IPS-11a (cell line): ENCODE measurements around the gene PUM2.

ENCODE experiments used
- H3K4me3 ChIP-seq: one replicate; pipeline ENCODE4 v1.5.1; 2013; ENCODE audit warnings: low read depth, low read length, control low read depth

PUM2 gene

GRCh38 chr2:20205069-20205468, 145.6 kb downstream of the PUM2 start:
- H3K4me3 ChIP-seq, result no peak overlapping the region

GRCh38 chr2:20203521-20204225, 147.0 kb downstream of the PUM2 start:
- H3K4me3 ChIP-seq, result no peak overlapping the region

DNA sequence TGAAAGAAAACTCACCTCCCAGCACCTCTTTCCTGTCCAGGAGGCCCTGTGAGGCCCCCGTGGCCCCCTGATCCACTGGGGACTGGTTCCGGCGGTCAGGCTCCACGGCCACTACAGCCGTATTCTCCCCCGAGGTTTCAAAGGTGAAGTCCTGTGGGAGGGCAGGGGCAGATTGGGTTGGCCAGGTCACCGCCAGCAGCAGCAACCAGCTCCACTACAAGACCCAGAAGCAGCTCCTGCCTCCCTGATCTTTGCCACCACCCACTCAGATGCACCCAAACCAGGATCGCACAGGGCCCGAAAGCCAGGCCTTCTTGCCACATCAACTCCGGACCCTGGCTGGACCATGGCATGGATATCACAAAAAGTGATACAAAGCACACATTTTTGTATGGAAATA, 147.6 kb downstream of the PUM2 start:
- no peak overlapping the region for H3K4me3 ChIP-seq

GRCh38 chr2:20201671-20202070, 149.0 kb downstream of the PUM2 start:
- no peak overlapping the region for H3K4me3 ChIP-seq

GRCh38 chr2:20200697-20201555, 149.7 kb downstream of the PUM2 start:
- no peak overlapping the region for H3K4me3 ChIP-seq

DNA sequence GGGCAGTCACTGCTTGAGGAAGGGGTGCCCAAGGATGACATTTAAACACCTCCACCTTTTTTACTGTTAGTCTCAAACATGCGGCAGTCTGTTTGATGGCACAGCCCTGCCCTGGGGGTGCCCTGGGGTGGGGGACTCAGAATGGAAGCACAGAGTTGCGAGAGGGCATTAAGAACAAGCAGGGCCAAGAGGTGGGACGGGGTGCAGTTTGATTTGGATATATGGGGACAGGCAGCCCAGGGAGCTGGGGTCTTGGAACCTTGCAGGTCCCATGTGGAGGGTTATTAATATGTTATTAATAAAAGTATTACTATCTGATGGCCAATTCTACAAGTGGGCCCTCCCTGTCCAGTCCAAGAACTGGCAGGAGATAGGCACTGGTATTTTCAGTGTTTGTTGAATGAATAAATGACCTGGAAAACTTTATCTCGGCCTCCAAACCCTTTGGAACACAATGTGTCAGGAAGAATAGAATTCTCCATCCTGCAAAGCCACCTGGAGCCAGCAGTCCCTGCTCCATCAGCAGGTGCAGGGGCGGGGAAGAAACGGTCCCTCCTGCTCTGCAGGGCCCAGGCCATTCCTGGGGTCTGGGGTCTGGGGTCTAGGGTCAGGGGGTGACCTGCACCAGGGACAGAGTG, 150.9 kb downstream of the PUM2 start:
- H3K4me3 ChIP-seq, result no peak overlapping the region

DNA sequence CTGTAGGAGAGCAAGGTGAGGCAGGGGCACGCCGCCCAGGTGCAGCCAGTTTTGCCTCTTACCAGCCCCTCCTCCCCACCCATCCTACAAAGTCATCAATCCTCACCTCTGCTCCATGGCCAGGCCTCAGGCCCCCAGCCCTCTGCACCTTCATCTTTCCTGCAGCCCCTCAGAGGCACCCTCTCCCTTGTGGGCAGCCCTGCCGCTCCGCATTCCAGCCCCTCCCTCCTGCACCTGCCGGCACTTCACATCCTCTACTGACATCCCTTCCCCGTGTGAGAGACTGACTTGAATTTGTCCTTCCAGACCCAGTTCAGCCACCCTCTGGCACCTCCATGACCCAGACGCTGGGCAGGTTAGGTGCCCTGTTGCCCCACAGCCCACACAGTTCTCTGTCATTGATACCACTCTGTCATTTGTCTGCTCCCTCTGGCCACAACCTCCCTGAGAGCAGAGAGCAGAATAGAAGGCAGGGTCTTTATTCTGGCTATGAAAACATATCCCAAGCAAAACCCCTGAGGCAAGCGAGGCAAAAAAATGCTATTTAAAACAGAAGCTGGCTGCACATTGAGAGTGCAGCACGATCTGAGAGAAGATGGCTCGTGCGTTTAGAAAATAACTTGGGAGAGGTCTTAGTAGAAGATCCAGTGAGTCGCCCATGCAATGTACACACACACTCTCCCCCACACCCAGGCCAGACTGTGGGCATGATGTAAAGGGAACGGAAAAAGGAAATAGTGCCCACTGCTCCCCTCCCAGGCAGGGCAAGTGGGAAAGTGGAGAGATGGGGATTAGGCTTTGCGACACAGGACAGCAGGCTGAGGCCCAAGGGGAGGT, 151.6 kb downstream of the PUM2 start:
- no peak overlapping the region for H3K4me3 ChIP-seq
